Chondrocyte (in vitro differentiated cells): ENCODE measurements around the gene FBXL7. TPM values are rescaled to one million over a fixed set of nuclear protein-coding genes. Genes with fewer than 3 reads are reported as not detected.
A peak's percentile ranks its signal among the peaks of the same experiment; 100 is the strongest.

Experiments
- DNase-seq: peaks from one replicate; pipeline ENCODE4 v3.0.0; 2021; ENCODE audit warnings: mixed read lengths, low spot score
- H3K27ac Mint-ChIP-seq: one replicate; pipeline ENCODE4 v1.8.0; 2021; ENCODE audit warnings: mild to moderate bottlenecking, moderate library complexity, mixed read lengths; ENCODE audit not compliant: unreplicated experiment
- H3K27me3 Mint-ChIP-seq: 2 replicates; pipeline ENCODE4 v1.8.0; 2021; ENCODE audit warnings: low read depth, mixed read lengths
- H3K36me3 Mint-ChIP-seq: 2 replicates; pipeline ENCODE4 v1.8.0; 2021; ENCODE audit warnings: low read depth, mixed read lengths
- H3K4me1 Mint-ChIP-seq: 2 replicates; pipeline ENCODE4 v1.8.0; 2021; ENCODE audit warnings: low read depth, mild to moderate bottlenecking, mixed read lengths
- H3K4me3 Mint-ChIP-seq: one replicate; pipeline ENCODE4 v1.8.0; 2021; ENCODE audit warnings: mild to moderate bottlenecking, moderate library complexity, mixed read lengths; ENCODE audit not compliant: unreplicated experiment
- H3K9me3 Mint-ChIP-seq: 2 replicates; pipeline ENCODE4 v1.8.0; 2021; ENCODE audit warnings: low read depth, mixed read lengths
- CTCF ChIP-seq: fragments of 200-600 bp; sonication (generic); IDR thresholded peaks from 2 replicates; pipeline ENCODE4 v1.5.0; 2021; ENCODE audit warnings: antibody characterized with exemption, mild to moderate bottlenecking, moderate library complexity
- total RNA-seq: library from RNA; stranded (reverse); gene quantifications from 3 replicates; pipeline ENCODE4 v1.2.1, GENCODE V29; 2021

Gene FBXL7
- total RNA-seq, 1 donor from 2014 or later: 32.6 TPM

GRCh38 chr5:15518786-15519185 lies 18.8 kb downstream of the FBXL7 start:
- Mint-ChIP-seq H3K9me3 (no peaks in the 10 kb centered on the region), H3K27me3 (no peaks in the 10 kb centered on the region), H3K4me1 (peaks cover 28% of the 10 kb centered on the region), H3K4me3 (no peak overlapping the region), H3K36me3 (peaks cover 3% of the 10 kb centered on the region), H3K27ac (no peak overlapping the region)
- TF ChIP-seq CTCF: no peak
- no peak for DNase-seq

GRCh38 chr5:15520856-15521255 lies 20.9 kb downstream of the FBXL7 start:
- Mint-ChIP-seq H3K4me3 (no peak overlapping the region), H3K36me3 (peaks cover 4% of the 10 kb centered on the region), H3K27me3 (no peaks in the 10 kb centered on the region), H3K9me3 (no peaks in the 10 kb centered on the region), H3K27ac (no peak overlapping the region), H3K4me1 (peaks cover 31% of the 10 kb centered on the region)
- DNase-seq: no peak
- no peak for TF ChIP-seq CTCF

- DNase-seq: no peak
- H3K9me3 Mint-ChIP-seq: no peaks in the 10 kb centered on the region
- H3K27me3 Mint-ChIP-seq: no peaks in the 10 kb centered on the region
- H3K4me3 Mint-ChIP-seq: peak overlapping the region; percentile 31
- peak overlapping the region; percentile 62 for H3K27ac Mint-ChIP-seq
- H3K36me3 Mint-ChIP-seq: peaks cover 8% of the 10 kb centered on the region
- TF ChIP-seq CTCF: no peak
- H3K4me1 Mint-ChIP-seq: peaks cover 35% of the 10 kb centered on the region
Observed at GRCh38 chr5:15521381-15522186, 21.6 kb downstream of the FBXL7 start.

- peaks cover 35% of the 10 kb centered on the region for H3K4me1 Mint-ChIP-seq
- peak overlapping the region; percentile 52 for H3K27ac Mint-ChIP-seq
- DNase-seq: no peak
- no peak for TF ChIP-seq CTCF
- peaks cover 7% of the 10 kb centered on the region for H3K36me3 Mint-ChIP-seq
- H3K9me3 Mint-ChIP-seq: no peaks in the 10 kb centered on the region
- no peaks in the 10 kb centered on the region for H3K27me3 Mint-ChIP-seq
- no peak overlapping the region for H3K4me3 Mint-ChIP-seq
Observed at GRCh38 chr5:15522187-15522520, 22.2 kb downstream of the FBXL7 start.

GRCh38 chr5:15524712-15525111 lies 24.7 kb downstream of the FBXL7 start:
- Mint-ChIP-seq H3K9me3 (no peaks in the 10 kb centered on the region), H3K27ac (no peak overlapping the region), H3K4me3 (no peak overlapping the region), H3K27me3 (no peaks in the 10 kb centered on the region), H3K4me1 (peaks cover 37% of the 10 kb centered on the region), H3K36me3 (peaks cover 8% of the 10 kb centered on the region)
- TF ChIP-seq CTCF: no peak
- no peak for DNase-seq
